IPS-20b (cell line): Measurements from ENCODE around the gene TMEM169.
"Not testable (repeated sequence)": the region's sequence is repeated elsewhere in the genome, so short reads cannot be mapped to it uniquely, and the experiment has no call there.

Source experiments
- H3K27ac ChIP-seq: one replicate; pipeline ENCODE4 v1.5.1; 2013; ENCODE audit warnings: low read length
- H3K27me3 ChIP-seq: 2 replicates; pipeline ENCODE4 v1.6.1; 2013; ENCODE audit warnings: mild to moderate bottlenecking, low read length, inconsistent platforms; ENCODE audit not compliant: insufficient read depth
- H3K36me3 ChIP-seq: 2 replicates; pipeline ENCODE4 v1.6.1; 2013; ENCODE audit warnings: low read depth, mild to moderate bottlenecking, inconsistent platforms, low read length, moderate library complexity; ENCODE audit not compliant: insufficient read depth
- H3K4me1 ChIP-seq: 2 replicates; pipeline ENCODE4 v1.6.1; 2013; ENCODE audit warnings: mild to moderate bottlenecking, control low read depth, inconsistent platforms, low read length, moderate library complexity; ENCODE audit not compliant: insufficient read depth
- H3K4me3 ChIP-seq: 2 replicates; pipeline ENCODE4 v1.5.1; 2013; ENCODE audit warnings: mild to moderate bottlenecking, low read length, inconsistent platforms
- H3K9ac ChIP-seq: 2 replicates; pipeline ENCODE4 v1.6.1; 2013; ENCODE audit warnings: low read depth, mild to moderate bottlenecking, inconsistent platforms, low read length, moderate library complexity
- H3K9me3 ChIP-seq: 2 replicates; pipeline ENCODE4 v1.6.1; 2013; ENCODE audit warnings: mild to moderate bottlenecking, low read depth, low read length, inconsistent platforms; ENCODE audit not compliant: insufficient read depth

TMEM169 gene

DNA sequence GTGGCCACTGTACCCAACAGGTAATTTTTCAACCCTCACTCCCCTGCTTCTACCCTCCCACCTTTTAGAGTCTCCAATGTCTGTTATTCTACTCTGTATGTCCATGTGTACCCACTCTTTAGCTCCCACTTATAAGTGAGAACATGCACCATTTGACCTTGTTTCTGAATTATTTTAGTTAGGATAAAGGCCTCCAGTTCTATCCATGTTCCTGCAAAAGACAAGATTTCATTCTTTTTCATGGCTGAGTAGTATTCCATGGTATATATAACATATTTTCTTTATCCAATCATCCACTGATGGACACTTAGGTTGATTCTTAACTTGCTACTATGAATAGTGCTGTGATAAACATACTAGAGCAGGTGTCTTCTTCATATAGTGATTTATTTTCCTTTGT is 9.2 kb upstream of the TMEM169 start:
- Histone ChIP-seq H3K27me3 (no peaks in the 10 kb centered on the region), H3K27ac (no peak overlapping the region), H3K4me3 (no peak overlapping the region), H3K4me1 (no peaks in the 10 kb centered on the region), H3K36me3 (peaks cover 17% of the 10 kb centered on the region; the same call in 1 of the 2 replicates), H3K9ac (no peak overlapping the region), H3K9me3 (no peaks in the 10 kb centered on the region)

DNA sequence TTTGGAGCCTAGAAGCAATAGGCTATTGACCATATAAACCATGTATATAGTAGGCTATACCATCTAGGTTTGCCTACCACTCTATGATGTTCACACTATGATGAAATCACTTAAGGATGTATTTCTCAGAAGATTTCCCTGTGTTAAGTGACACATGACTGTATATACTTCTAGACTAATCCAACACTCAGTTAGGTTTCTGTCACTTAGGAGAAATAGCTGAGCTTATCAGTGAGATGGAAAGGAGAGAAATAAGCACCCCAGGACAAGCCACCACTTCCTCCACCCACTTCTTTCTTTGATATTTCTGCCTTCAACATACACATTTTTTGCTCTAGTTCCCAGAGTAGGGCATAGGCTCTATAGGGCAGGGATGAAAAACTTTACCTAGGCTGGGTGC is 7.9 kb upstream of the TMEM169 start:
- Histone ChIP-seq H3K27ac (no peak overlapping the region), H3K4me1 (no peaks in the 10 kb centered on the region), H3K9me3 (no peaks in the 10 kb centered on the region), H3K36me3 (peaks cover 17% of the 10 kb centered on the region; the same call in 1 of the 2 replicates), H3K9ac (no peak overlapping the region), H3K4me3 (no peak overlapping the region), H3K27me3 (no peaks in the 10 kb centered on the region)

DNA sequence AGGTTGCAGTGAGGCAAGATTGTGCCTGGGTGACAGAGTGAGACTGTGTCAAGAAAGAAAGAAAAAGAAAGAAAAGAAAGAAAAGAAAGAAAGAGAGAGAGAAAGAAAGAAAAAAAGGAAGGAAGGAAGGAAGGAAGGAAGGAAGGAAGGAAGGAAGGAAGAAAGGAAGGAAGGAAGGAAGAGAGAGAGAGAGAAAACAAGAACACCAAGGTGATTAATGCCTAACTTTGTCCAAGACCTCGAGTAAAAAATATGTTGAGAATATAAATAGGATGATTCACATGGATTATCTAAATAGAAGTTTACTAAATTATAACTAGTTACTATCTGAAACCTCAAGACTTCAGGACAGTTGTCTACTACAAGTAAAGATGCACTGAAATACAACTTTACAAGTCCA is 7.3 kb upstream of the TMEM169 start:
- Histone ChIP-seq H3K36me3 (peaks cover 17% of the 10 kb centered on the region; the same call in 1 of the 2 replicates), H3K4me1 (no peaks in the 10 kb centered on the region), H3K9ac (no peak overlapping the region), H3K9me3 (no peaks in the 10 kb centered on the region), H3K27me3 (no peaks in the 10 kb centered on the region), H3K27ac (no peak overlapping the region), H3K4me3 (no peak overlapping the region)

DNA sequence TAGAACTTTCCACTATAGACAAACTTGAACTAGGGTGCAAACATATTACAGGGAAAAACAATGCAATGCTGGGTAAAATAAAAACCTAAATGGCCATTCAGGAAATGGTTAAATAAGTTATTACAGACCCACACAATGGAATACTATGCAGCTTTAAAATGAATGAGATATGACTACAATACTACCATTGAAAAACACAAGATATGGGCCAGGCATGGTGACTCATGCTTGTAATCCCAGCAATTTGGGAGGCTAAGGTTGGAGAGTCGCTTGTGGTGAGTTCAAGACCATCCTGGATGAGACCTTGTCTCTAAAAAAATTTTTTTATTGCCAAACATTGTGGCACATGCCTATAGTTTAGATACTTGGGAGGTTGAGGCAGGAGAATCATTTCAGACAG is 6.9 kb upstream of the TMEM169 start:
- Histone ChIP-seq H3K36me3 (peaks cover 17% of the 10 kb centered on the region; the same call in 1 of the 2 replicates), H3K9ac (no peak overlapping the region), H3K27me3 (no peaks in the 10 kb centered on the region), H3K9me3 (no peaks in the 10 kb centered on the region), H3K4me3 (no peak overlapping the region), H3K4me1 (no peaks in the 10 kb centered on the region), H3K27ac (no peak overlapping the region)

DNA sequence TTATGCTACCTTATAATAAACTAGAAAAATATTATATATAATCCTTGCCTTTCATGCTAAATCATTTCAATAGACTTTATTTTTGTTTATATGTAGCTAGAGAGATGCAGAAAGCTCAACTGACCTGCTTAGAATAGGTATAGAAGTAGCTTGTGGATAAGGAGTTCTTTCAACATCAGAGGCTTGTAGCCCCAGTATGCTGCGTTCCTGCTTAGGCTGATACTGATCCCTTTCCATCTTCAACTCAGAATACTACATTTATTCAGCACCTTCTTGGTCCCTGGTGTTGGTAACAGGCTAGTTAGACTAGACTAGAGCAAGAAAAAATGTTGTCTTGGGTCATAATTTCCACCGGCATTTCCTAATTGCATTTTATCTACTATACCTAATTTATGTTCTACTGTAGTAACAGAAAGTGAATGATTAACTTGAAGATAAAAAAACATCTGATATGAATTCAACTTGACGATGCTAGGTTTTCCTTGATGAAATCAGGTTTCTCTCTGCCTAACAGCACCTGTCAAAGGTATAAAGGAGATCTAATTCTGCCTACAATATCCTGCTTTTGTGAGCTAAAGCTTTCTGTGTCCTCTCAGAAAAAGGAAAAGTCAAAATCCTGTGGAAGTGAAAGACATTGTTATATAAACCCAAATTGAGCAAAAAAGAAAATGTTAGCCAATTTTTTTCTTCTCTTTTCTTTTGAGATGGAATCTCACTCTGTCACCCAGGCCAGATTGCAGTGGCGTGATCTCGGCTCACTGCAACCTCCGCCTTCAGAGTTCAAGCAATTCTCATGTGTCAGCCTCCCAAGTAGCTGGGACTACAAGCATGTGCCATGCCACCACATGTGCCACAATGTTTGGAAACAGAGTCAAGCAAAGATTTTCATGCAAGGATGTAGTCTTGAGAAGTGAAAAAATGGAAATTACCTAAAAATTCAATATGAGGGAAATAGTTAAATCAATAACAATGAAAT is 5.9 kb upstream of the TMEM169 start:
- peaks cover 2% of the 10 kb centered on the region; the same call in 1 of the 2 replicates for H3K4me1 ChIP-seq
- H3K9me3 ChIP-seq = no peaks in the 10 kb centered on the region
- no peaks in the 10 kb centered on the region for H3K27me3 ChIP-seq
- peaks cover 17% of the 10 kb centered on the region; the same call in 1 of the 2 replicates for H3K36me3 ChIP-seq
- no peak overlapping the region for H3K4me3 ChIP-seq
- H3K9ac ChIP-seq = no peak overlapping the region
- no peak overlapping the region for H3K27ac ChIP-seq

DNA sequence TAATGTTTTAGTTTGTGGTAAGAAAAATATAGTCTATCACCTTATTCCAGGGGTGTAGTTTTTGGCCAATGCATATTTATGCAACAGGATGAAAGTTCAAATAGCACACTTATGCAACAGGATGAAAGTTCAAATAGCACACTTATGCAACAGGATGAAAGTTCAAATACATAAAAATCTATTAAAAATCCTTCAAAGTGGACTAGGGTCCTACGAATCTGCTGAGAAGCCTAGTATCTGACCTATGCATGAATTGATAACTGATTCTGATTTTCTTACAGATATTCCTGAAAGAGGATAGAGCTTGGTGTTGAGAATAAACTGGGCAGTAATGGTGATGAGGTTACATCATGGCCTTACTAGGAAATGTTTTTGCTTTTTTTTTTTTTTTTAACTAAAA is 2.9 kb upstream of the TMEM169 start:
- no peak overlapping the region for H3K9ac ChIP-seq
- no peak overlapping the region for H3K4me3 ChIP-seq
- H3K4me1 ChIP-seq = peaks cover 21% of the 10 kb centered on the region
- no peaks in the 10 kb centered on the region for H3K27me3 ChIP-seq
- H3K27ac ChIP-seq = no peak overlapping the region
- peaks cover 8% of the 10 kb centered on the region; the same call in 1 of the 2 replicates for H3K36me3 ChIP-seq
- no peaks in the 10 kb centered on the region for H3K9me3 ChIP-seq

DNA sequence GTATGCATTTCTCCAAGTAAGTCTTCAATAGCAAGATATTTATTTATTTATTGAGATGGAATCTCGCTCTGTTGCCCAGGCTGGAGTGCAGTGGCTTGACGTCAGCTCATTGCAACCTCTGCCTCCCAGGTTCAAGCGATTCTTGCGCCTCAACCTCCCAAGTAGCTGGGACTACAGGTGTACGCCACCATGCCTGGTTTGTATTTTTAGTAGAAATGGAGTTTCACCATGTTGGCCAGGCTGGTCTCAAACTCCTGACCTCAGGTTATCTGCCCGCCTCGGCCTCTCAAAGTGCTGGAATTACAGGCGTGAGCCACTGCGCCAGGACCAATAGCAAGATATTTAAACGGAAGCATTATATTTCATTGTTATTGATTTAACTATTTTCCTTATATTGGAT is 1.7 kb upstream of the TMEM169 start:
- not testable (repeated sequence) for H3K27ac ChIP-seq, H3K27me3 ChIP-seq, H3K36me3 ChIP-seq, H3K9me3 ChIP-seq, H3K9ac ChIP-seq
- 0 out of 2 replicates have a peak overlapping the region, but pooled peaks have one; percentile 84 for H3K4me3 ChIP-seq
- H3K4me1 ChIP-seq = peaks cover 31% of the 10 kb centered on the region

DNA sequence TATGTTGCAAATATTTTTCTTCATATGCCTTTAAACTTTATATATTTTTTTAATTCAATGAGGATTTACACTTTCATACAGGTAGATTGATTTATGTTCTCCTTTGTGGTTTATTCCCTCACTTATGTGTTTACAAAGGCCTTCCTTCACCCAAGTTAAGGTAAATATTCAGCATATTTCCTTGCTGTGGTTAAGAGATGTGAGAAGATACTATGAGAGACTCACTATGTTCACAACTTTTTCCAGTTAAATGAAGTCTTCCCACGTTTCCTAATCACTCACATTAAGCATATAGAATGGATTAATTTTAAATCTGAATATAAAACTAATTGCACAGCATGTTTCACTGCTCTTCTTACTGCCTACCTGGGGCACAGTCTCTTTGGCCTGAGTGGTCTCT is 707 bp upstream of the TMEM169 start:
- Histone ChIP-seq H3K9ac (peak overlapping the region; percentile 81), H3K9me3 (no peaks in the 10 kb centered on the region), H3K4me3 (peak overlapping the region; percentile 84), H3K27ac (peak overlapping the region; percentile 88), H3K36me3 (peaks cover 4% of the 10 kb centered on the region; the same call in 1 of the 2 replicates), H3K27me3 (no peaks in the 10 kb centered on the region), H3K4me1 (peaks cover 31% of the 10 kb centered on the region)

DNA sequence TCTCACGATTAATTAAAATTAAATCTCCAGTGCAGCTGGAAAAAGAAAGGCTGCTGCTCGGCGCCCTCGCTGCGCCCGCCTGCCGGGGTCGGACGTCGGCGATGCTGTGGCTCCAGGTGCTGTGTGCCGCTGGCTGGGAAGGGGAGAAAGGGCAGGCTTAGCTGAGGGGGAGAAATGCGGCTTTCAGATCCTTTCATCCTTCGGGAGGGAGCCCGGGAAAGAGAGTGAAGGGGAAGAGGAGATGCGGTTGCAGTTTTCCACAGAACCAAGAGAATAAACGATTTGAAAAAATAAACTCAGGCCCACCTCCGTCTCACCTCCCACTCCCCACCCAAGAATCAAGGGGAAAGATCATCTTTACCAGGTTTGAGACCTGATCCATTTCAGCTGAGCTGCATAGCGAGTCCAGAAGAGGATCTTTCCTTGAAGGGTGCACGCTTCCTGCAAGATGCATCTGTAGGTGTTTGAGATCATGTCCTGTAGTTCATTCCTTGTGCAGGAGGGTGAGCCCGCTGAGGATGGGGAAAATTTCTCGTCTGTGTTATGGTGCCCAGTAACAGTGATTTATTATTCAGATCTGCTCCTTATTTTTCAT is 495 bp downstream of the TMEM169 start:
- H3K27ac ChIP-seq = no peak overlapping the region
- no peaks in the 10 kb centered on the region for H3K27me3 ChIP-seq
- no peaks in the 10 kb centered on the region for H3K9me3 ChIP-seq
- no peaks in the 10 kb centered on the region for H3K36me3 ChIP-seq
- peak overlapping the region; percentile 81; the same call in 1 of the 2 replicates for H3K9ac ChIP-seq
- peaks cover 31% of the 10 kb centered on the region for H3K4me1 ChIP-seq
- peak overlapping the region; percentile 84 for H3K4me3 ChIP-seq

DNA sequence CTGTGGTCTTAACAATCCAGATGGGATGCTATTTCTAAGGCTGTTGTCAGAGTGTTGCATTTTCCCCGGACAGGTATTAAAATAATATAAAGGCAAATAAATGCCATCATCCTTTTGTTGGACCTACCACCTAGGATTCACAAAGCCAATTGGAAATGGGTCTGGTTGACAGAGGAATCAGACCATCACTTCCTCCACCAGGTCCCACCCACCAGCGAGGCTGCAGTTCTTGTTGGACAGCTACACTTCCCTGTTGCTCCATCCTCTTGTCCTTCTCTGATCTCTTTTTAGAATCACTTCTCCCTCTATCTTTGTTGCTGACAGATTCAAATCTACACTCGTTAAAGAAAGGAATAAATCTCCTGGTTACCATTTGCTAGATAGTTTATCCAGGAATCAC is 1.1 kb downstream of the TMEM169 start:
- Histone ChIP-seq H3K4me1 (peaks cover 31% of the 10 kb centered on the region), H3K27ac (no peak overlapping the region), H3K9me3 (no peaks in the 10 kb centered on the region), H3K9ac (peak overlapping the region; percentile 81; the same call in 1 of the 2 replicates), H3K4me3 (peak overlapping the region; percentile 84), H3K27me3 (no peaks in the 10 kb centered on the region), H3K36me3 (no peaks in the 10 kb centered on the region)

DNA sequence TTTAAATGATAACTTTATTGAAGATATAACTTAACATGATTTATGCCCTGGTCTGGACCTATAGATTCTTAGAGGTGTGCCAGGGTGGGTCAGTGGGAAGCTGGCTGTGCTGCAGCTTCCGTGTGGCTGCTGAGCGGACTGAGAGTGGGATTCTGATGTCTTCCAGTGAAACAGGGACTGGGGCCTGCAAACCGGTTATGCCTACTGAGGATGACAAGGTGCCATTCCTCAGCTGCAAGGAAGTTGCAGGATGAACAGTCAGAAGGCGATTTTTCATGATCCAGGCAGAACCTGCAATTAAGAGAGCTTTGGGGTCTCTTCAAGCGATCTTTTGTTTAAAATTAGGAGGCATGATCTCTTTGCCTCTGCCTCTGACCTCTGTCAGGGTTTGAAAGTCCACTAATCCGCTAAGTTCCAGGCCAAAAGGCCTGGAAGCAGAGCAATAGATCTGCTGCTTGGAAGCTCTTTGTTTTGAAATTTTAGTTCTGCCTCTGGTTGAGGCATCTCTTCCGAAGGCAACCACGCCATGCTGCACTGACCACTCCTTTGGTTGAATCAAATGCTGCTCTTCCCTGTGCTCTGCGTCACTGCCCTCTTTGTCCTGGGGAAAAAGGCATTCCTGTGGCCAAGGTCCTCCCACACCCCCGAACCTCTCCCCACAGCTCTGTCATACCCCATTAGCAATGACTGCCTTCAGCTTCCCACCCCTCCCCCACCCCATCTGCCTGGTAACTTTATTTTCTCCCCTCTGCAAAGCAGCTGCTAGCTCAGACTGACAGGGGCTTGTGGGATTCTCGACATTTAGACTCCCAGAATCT is 2.0 kb downstream of the TMEM169 start:
- Histone ChIP-seq H3K4me1 (peaks cover 31% of the 10 kb centered on the region), H3K36me3 (no peaks in the 10 kb centered on the region), H3K9ac (peak overlapping the region; percentile 81), H3K9me3 (no peaks in the 10 kb centered on the region), H3K27me3 (no peaks in the 10 kb centered on the region), H3K4me3 (peak overlapping the region; percentile 20; the same call in 1 of the 2 replicates), H3K27ac (no peak overlapping the region)
